Uterine smooth muscle cell (primary cell): ENCODE measurements around the gene NAP1L1. TPM values are rescaled to one million over a fixed set of nuclear protein-coding genes. Genes with fewer than 3 reads are reported as not detected.

Experiments
- total RNA-seq: library from RNA; depleted of rRNA; stranded (reverse); fragments of >200 nt; gene quantifications from 2 replicates; pipeline ENCODE4 v1.2.3, GENCODE V29; 2014

Gene NAP1L1, protein sequence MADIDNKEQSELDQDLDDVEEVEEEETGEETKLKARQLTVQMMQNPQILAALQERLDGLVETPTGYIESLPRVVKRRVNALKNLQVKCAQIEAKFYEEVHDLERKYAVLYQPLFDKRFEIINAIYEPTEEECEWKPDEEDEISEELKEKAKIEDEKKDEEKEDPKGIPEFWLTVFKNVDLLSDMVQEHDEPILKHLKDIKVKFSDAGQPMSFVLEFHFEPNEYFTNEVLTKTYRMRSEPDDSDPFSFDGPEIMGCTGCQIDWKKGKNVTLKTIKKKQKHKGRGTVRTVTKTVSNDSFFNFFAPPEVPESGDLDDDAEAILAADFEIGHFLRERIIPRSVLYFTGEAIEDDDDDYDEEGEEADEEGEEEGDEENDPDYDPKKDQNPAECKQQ
- 250 and 264 TPM in 2 replicates for total RNA-seq

GRCh38 chr12:76083904-76084862, at the start of gene NAP1L1:
Gene NAP1L1, minus strand, starts transcription at chr12:76084685. Its CDS starts 10,466 bp downstream, at chr12:76074219.

GRCh38 chr12:76031414-76032042, 53.0 kb downstream of the NAP1L1 start, which contains the start of gene PHLDA1:
Gene PHLDA1, minus strand, starts transcription at chr12:76031776.

Other genes with a start within 250 kb of the NAP1L1 start
- gene PHLDA1, start 52.9 kb downstream of the NAP1L1 start, total RNA-seq, result 75.0 and 89.0 TPM in 2 replicates